ENCODE measurements around the gene ST3GAL4. TPM values are rescaled to one million over a fixed set of nuclear protein-coding genes. Genes with fewer than 3 reads are reported as not detected.

The ST3GAL4 gene
- total and polyA plus RNA-seq, 2 of the 8 experiments (the other 6 are each of a cell fraction or from before 2014, with no cell fraction given) = 15.6 to 20.0 TPM

GRCh38 chr11:126310200-126310991 lies 45.1 kb upstream of the ST3GAL4 start (continued):
- no peak for TF ChIP-seq CHD7 (IDR thresholded peaks at IDR 0.05; ENCODE audit: insufficient replicate concordance, low read length)
- TF ChIP-seq MAX (IDR thresholded peaks at IDR 0.05) = no peak
- TF ChIP-seq JUN (IDR thresholded peaks at IDR 0.05; ENCODE audit: low read depth, low read length) = no peak
- no peak for TF ChIP-seq KDM1A (IDR thresholded peaks at IDR 0.05; ENCODE audit: borderline replicate concordance, low read length)
- no peak for TF ChIP-seq SP2 (IDR thresholded peaks at IDR 0.05; ENCODE audit: low read length)
- no peak for TF ChIP-seq TBP (IDR thresholded peaks at IDR 0.05; ENCODE audit: low read depth, low read length)
- no peak for TF ChIP-seq TAF7 (optimal IDR thresholded peaks at IDR 0.05; ENCODE audit: borderline replicate concordance, low read depth, low read length)
- no peak for TF ChIP-seq RBBP5 (IDR thresholded peaks at IDR 0.05; ENCODE audit: borderline replicate concordance, low read depth, low read length)
- TF ChIP-seq RAD21 (IDR thresholded peaks at IDR 0.05 in 1 of 2, conservative IDR thresholded peaks at IDR 0.05 in 1 of 2; ENCODE audit: low read depth in 2 of 2, low read length in 2 of 2) = peak; percentile 92 to 93
